GM23248 (cell line): ENCODE results near the gene FREM1. TPM values are rescaled to one million over a fixed set of nuclear protein-coding genes. Genes with fewer than 3 reads are reported as not detected.

Source experiments
- DNase-seq: peaks from one replicate; pipeline ENCODE4 v3.0.0-alpha.2; 2015
- H2AFZ ChIP-seq: fragments of 200-600 bp; sonication (generic); 2 replicates; pipeline ENCODE4 v1.6.1; 2016; ENCODE audit warnings: antibody characterized with exemption
- H3F3A ChIP-seq: fragments of 200-600 bp; sonication (generic); 2 replicates; pipeline ENCODE4 v1.6.1; 2016; ENCODE audit warnings: mild to moderate bottlenecking, antibody characterized with exemption, mixed run types; ENCODE audit not compliant: insufficient read depth
- H3K27ac ChIP-seq: fragments of 200-600 bp; sonication (generic); 2 replicates; pipeline ENCODE4 v1.5.1; 2016; ENCODE audit warnings: mild to moderate bottlenecking
- H3K27me3 ChIP-seq: fragments of 200-600 bp; sonication (generic); replicated peaks from 2 replicates; pipeline ENCODE4 v1.6.1; 2016; ENCODE audit warnings: mild to moderate bottlenecking; ENCODE audit not compliant: insufficient read depth
- H3K36me3 ChIP-seq: fragments of 200-600 bp; sonication (generic); 2 replicates; pipeline ENCODE4 v1.6.1; 2016; ENCODE audit warnings: low read depth, mild to moderate bottlenecking
- H3K4me1 ChIP-seq: fragments of 200-600 bp; sonication (generic); 2 replicates; pipeline ENCODE4 v1.6.1; 2016; ENCODE audit warnings: mild to moderate bottlenecking; ENCODE audit not compliant: insufficient read depth
- H3K4me2 ChIP-seq: fragments of 200-600 bp; sonication (generic); one replicate; pipeline ENCODE4 v1.6.1; 2016; ENCODE audit warnings: mild to moderate bottlenecking; ENCODE audit not compliant: unreplicated experiment
- H3K4me3 ChIP-seq: fragments of 200-600 bp; sonication (generic); 2 replicates; pipeline ENCODE4 v1.5.1; 2016; ENCODE audit warnings: mild to moderate bottlenecking
- H3K79me2 ChIP-seq: fragments of 200-600 bp; sonication (generic); 2 replicates; pipeline ENCODE4 v1.6.1; 2016; ENCODE audit warnings: mild to moderate bottlenecking; ENCODE audit not compliant: insufficient read depth
- H3K9ac ChIP-seq: fragments of 200-600 bp; sonication (generic); 2 replicates; pipeline ENCODE4 v1.6.1; 2016; ENCODE audit warnings: mild to moderate bottlenecking
- H3K9me2 ChIP-seq: fragments of 200-600 bp; sonication (generic); 2 replicates; pipeline ENCODE4 v1.6.1; 2016; ENCODE audit warnings: mixed run types, mild to moderate bottlenecking, moderate library complexity; ENCODE audit not compliant: insufficient read depth
- H3K9me3 ChIP-seq: fragments of 200-600 bp; sonication (generic); one replicate; pipeline ENCODE4 v1.6.1; 2017; ENCODE audit warnings: low read depth
- H4K20me1 ChIP-seq: fragments of 200-600 bp; sonication (generic); 2 replicates; pipeline ENCODE4 v1.6.0; 2016; ENCODE audit not compliant: insufficient read depth
- EZH2 ChIP-seq: fragments of 200-600 bp; sonication (generic); IDR thresholded peaks from 2 replicates; pipeline ENCODE4 v1.6.1; 2018; ENCODE audit warnings: antibody characterized with exemption, mild to moderate bottlenecking; ENCODE audit not compliant: insufficient read depth, poor library complexity, severe bottlenecking
- EZH2phosphoT487 ChIP-seq: fragments of 200-600 bp; sonication (generic); IDR thresholded peaks from 2 replicates; pipeline ENCODE4 v1.6.1; 2018; ENCODE audit warnings: antibody characterized with exemption, moderate library complexity, mild to moderate bottlenecking, low read depth; ENCODE audit not compliant: insufficient read depth
- WGBS, 2 experiments: methylation state at CpG; one replicate each; pipeline ENCODE4 v1.1.6; 2015 to 2017; ENCODE audit warnings: low lambda C conversion rate in 2 of 2, low coverage in 1 of 2; ENCODE audit errors: missing lambda C conversion rate in 2 of 2; 5-methylcytosine and 5-hydroxymethylcytosine counted together
- in situ Hi-C: fragments of 300-500 bp; cut with MboI; formaldehyde crosslinking; loops from 2 replicates; pipeline ENCODE4 v1.15.0; 2020
- polyA plus RNA-seq: library from polyadenylated mRNA; unstranded; fragments of >200 nt; fragmentation: Nextera tagmentation; extraction: Ambion mirVana; gene quantifications from 2 replicates; pipeline ENCODE4 v1.2.1, GENCODE V29; 2016
- total RNA-seq: library from RNA; depleted of rRNA; stranded (reverse); fragments of >200 nt; shearing (Covaris generic); gene quantifications from 2 replicates; pipeline ENCODE4 v1.2.3, GENCODE V29; 2014

FREM1 gene
- total and polyA plus RNA-seq, 2 experiments from 2014 or later = 0.11 to 0.31 TPM

GRCh38 chr9:14722391-14723035 lies 187.7 kb downstream of the FREM1 start, which contains the start of gene CER1:
Gene CER1 (minus strand): TSS chr9:14722733. CDS start chr9:14722672, 61 bp downstream.
- WGBS, 2 experiments = 12 to 18% methylated on average over 7 of the region's 7 CpGs
- in situ Hi-C loops = no loop called here
- Histone ChIP-seq H3K4me1 (no peaks in the 10 kb centered on the region), H3K27me3 (peaks cover 11% of the 10 kb centered on the region), H3K9ac (no peak within 1 kb of the TSS), H3K36me3 (no peaks in the 10 kb centered on the region), H3K79me2 (no peaks in the 10 kb centered on the region), H3K4me2 (no peak within 1 kb of the TSS), H3K4me3 (no peak within 1 kb of the TSS), H3K9me2 (no peaks in the 10 kb centered on the region), H4K20me1 (no peaks in the 10 kb centered on the region), H2AFZ (no peak within 1 kb of the TSS), H3F3A (no peaks in the 10 kb centered on the region), H3K27ac (no peak within 1 kb of the TSS), H3K9me3 (no peaks in the 10 kb centered on the region)
- TF ChIP-seq EZH2 (no peak), EZH2phosphoT487 (no peak)
- DNase-seq = no peak

GRCh38 chr9:14719231-14719923 lies 190.9 kb downstream of the FREM1 start:
- in situ Hi-C loops = no loop called here
- Histone ChIP-seq H3F3A (no peaks in the 10 kb centered on the region), H3K27me3 (peaks cover 11% of the 10 kb centered on the region; the same call in 1 of the 2 replicates), H4K20me1 (no peaks in the 10 kb centered on the region), H2AFZ (no peak overlapping the region), H3K9me2 (no peaks in the 10 kb centered on the region), H3K79me2 (no peaks in the 10 kb centered on the region), H3K4me2 (no peak overlapping the region), H3K36me3 (no peaks in the 10 kb centered on the region), H3K9me3 (no peaks in the 10 kb centered on the region), H3K9ac (no peak overlapping the region), H3K4me3 (no peak overlapping the region), H3K27ac (no peak overlapping the region), H3K4me1 (no peaks in the 10 kb centered on the region)
- 71 to 76% methylated on average over 7 to 8 of the region's 8 CpGs for WGBS, 2 experiments
- TF ChIP-seq EZH2phosphoT487 = no peak
- TF ChIP-seq EZH2 = no peak
- no peak for DNase-seq

DNA sequence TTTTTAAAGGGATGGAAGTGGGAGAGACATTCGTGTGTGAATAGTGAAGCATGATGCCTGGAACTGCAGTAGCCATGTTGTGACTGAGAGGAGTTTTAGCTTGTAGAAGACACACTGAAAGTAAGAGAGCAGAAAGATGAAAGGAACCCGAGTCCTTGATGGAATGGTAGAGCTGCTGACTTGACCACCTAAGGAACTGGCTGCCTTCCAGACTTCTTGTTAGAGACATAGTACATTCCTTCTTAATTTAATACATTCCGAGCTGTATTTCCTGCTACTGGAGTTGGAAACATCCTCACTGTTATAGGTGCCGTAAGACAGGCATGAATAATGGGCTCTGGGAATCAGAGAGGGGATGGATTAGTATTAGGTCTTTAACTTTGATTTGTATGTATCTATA lies 195.1 kb downstream of the FREM1 start:
- H4K20me1 ChIP-seq = no peaks in the 10 kb centered on the region
- H3K27me3 ChIP-seq = 0 out of 2 replicates have a peak, but pooled peaks cover 5% of the 10 kb centered on the region
- H2AFZ ChIP-seq = no peak overlapping the region
- in situ Hi-C loops = no loop called here
- WGBS, 2 experiments = 63 to 70% methylated on average over 4 of the region's 4 CpGs
- H3K36me3 ChIP-seq = no peaks in the 10 kb centered on the region
- no peak overlapping the region for H3K9ac ChIP-seq
- H3K4me3 ChIP-seq = no peak overlapping the region
- no peaks in the 10 kb centered on the region for H3K4me1 ChIP-seq
- no peaks in the 10 kb centered on the region for H3K79me2 ChIP-seq
- H3K9me3 ChIP-seq = no peaks in the 10 kb centered on the region
- H3K9me2 ChIP-seq = no peaks in the 10 kb centered on the region
- H3F3A ChIP-seq = 0 out of 2 replicates have a peak, but pooled peaks cover 5% of the 10 kb centered on the region
- H3K4me2 ChIP-seq = no peak overlapping the region
- H3K27ac ChIP-seq = no peak overlapping the region
- TF ChIP-seq EZH2phosphoT487 (no peak), EZH2 (no peak)
- DNase-seq = no peak

- TF ChIP-seq EZH2phosphoT487 (no peak), EZH2 (no peak)
- Histone ChIP-seq H3K4me2 (no peak overlapping the region), H3K36me3 (no peaks in the 10 kb centered on the region), H3K9me3 (no peaks in the 10 kb centered on the region), H4K20me1 (no peaks in the 10 kb centered on the region), H3K4me3 (no peak overlapping the region), H3K27ac (no peak overlapping the region), H2AFZ (no peak overlapping the region), H3K79me2 (no peaks in the 10 kb centered on the region), H3K4me1 (no peaks in the 10 kb centered on the region), H3F3A (0 out of 2 replicates have a peak, but pooled peaks cover 5% of the 10 kb centered on the region), H3K9me2 (no peaks in the 10 kb centered on the region), H3K27me3 (0 out of 2 replicates have a peak, but pooled peaks cover 3% of the 10 kb centered on the region), H3K9ac (no peak overlapping the region)
- 83 to 86% methylated on average over 3 of the region's 3 CpGs for WGBS, 2 experiments
- in situ Hi-C loops = no loop called here
- DNase-seq = no peak
Measured at GRCh38 chr9:14713187-14713767, 197.0 kb downstream of the FREM1 start.
